ENCODE measurements around the gene EPHA2.

DNA sequence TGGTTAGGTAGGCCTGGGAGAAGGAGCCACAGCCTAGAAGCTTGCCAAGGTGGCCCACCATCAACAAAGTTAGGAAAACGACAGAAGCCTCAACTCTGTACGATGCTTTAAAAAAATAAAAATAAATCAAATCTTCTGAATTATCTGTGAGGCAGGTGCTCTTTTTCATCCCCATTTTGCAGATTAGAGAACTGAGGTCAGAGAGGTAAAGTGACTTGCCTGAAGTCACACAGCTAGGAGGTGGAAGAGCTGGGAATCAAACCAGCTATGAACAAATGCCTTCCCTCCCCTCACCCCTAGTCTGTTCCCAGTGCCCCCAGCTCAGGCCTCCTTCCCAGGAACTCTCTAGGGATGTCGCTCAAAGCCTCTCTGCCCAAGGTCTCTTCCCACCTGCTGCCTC is 30.4 kb downstream of the EPHA2 start:
- TF ChIP-seq POLR2AphosphoS5 (IDR thresholded peaks at IDR 0.05; ENCODE audit: low read depth, low read length) (no peak; the same call in 1 of the 2 replicates), SIN3A (IDR thresholded peaks at IDR 0.05; ENCODE audit: borderline replicate concordance, insufficient read depth, low read depth, low read length) (no peak), TCF7L2 (IDR thresholded peaks at IDR 0.05; ENCODE audit: low read depth, low read length) (no peak)
- TF ChIP-seq, protein P1, sequence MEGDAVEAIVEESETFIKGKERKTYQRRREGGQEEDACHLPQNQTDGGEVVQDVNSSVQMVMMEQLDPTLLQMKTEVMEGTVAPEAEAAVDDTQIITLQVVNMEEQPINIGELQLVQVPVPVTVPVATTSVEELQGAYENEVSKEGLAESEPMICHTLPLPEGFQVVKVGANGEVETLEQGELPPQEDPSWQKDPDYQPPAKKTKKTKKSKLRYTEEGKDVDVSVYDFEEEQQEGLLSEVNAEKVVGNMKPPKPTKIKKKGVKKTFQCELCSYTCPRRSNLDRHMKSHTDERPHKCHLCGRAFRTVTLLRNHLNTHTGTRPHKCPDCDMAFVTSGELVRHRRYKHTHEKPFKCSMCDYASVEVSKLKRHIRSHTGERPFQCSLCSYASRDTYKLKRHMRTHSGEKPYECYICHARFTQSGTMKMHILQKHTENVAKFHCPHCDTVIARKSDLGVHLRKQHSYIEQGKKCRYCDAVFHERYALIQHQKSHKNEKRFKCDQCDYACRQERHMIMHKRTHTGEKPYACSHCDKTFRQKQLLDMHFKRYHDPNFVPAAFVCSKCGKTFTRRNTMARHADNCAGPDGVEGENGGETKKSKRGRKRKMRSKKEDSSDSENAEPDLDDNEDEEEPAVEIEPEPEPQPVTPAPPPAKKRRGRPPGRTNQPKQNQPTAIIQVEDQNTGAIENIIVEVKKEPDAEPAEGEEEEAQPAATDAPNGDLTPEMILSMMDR (IDR thresholded peaks at IDR 0.05): no peak
- TF ChIP-seq, protein P2, sequence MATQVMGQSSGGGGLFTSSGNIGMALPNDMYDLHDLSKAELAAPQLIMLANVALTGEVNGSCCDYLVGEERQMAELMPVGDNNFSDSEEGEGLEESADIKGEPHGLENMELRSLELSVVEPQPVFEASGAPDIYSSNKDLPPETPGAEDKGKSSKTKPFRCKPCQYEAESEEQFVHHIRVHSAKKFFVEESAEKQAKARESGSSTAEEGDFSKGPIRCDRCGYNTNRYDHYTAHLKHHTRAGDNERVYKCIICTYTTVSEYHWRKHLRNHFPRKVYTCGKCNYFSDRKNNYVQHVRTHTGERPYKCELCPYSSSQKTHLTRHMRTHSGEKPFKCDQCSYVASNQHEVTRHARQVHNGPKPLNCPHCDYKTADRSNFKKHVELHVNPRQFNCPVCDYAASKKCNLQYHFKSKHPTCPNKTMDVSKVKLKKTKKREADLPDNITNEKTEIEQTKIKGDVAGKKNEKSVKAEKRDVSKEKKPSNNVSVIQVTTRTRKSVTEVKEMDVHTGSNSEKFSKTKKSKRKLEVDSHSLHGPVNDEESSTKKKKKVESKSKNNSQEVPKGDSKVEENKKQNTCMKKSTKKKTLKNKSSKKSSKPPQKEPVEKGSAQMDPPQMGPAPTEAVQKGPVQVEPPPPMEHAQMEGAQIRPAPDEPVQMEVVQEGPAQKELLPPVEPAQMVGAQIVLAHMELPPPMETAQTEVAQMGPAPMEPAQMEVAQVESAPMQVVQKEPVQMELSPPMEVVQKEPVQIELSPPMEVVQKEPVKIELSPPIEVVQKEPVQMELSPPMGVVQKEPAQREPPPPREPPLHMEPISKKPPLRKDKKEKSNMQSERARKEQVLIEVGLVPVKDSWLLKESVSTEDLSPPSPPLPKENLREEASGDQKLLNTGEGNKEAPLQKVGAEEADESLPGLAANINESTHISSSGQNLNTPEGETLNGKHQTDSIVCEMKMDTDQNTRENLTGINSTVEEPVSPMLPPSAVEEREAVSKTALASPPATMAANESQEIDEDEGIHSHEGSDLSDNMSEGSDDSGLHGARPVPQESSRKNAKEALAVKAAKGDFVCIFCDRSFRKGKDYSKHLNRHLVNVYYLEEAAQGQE (IDR thresholded peaks at IDR 0.05; ENCODE audit: insufficient read depth in 1 of 2, low read depth in 2 of 2, low read length in 1 of 2): no peak
